Stomach smooth muscle (tissue), 2 donors: ENCODE data around the gene TRAK2.

ENCODE experiments used
- H3K27ac ChIP-seq: one replicate; pipeline ENCODE4 v1.7.0; 2013; ENCODE audit warnings: mild to moderate bottlenecking, low read length, inconsistent platforms
- H3K27me3 ChIP-seq, 2 donors: one replicate each; pipeline ENCODE4 v1.7.0; 2013; ENCODE audit warnings: low read length in 2 of 2; ENCODE audit not compliant: insufficient read depth in 2 of 2, control insufficient read depth in 1 of 2
- H3K36me3 ChIP-seq, 2 donors: one replicate each; pipeline ENCODE4 v1.7.0; 2013; ENCODE audit warnings: low read length in 2 of 2; ENCODE audit not compliant: control insufficient read depth in 2 of 2, insufficient read depth in 2 of 2
- H3K4me1 ChIP-seq: one replicate; pipeline ENCODE4 v1.7.0; 2013; ENCODE audit warnings: low read length; ENCODE audit not compliant: control insufficient read depth, insufficient read depth
- H3K4me3 ChIP-seq, 2 donors: one replicate each; pipeline ENCODE4 v1.7.0; 2013; ENCODE audit warnings: low read length in 2 of 2
- H3K9ac ChIP-seq, 2 donors: one replicate each; pipeline ENCODE4 v1.7.0; 2013; ENCODE audit warnings: low read length in 2 of 2, mild to moderate bottlenecking in 1 of 2
- H3K9me3 ChIP-seq, 2 donors: one replicate each; pipeline ENCODE4 v1.7.0; 2013; ENCODE audit warnings: low read length in 2 of 2; ENCODE audit not compliant: control insufficient read depth in 2 of 2
- donor health status: healthy.
- donor health status: Pancreatic carcinoma.

TRAK2 gene

DNA sequence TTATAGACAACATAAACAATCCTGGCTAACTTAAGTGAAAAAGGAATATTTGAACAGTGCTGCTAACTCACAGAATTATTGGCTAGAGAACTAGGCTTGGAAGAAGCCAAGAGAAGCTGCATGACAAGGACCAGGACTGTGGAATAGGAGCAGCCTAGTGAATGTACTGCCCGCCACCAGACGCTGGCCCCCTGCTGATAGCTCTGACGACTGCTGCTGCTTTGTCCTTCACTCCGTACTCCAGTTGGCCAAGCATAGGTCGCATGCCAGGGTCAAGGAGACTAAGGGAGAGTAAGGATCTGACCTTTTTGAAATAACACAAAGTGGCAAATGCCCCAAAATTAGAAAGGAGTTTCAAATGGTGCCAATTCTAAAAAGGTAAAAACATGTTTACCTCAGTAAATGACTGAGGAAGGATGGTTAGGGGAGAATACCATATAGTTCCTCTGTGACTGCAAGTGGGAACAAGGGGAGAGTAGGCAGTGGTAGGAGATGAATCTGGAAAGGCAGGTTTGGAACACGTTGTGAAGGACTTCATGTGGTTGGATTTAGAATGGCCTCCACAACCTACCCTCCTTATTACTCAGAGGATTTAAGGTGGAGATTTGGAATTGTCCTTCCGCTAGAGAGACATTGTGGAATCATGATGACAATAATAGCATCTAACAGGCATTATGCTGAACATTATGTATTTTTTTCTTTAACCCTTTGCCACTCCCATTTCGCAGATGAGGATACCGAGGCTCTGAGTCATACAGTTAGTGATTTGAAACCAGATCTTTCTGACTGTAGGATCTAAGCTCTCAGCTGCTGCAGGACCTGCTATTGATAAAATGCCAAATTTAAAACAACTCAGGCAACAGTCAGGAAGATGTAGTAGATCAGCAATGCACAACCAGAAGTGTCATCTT lies 19.8 kb upstream of the TRAK2 start:
- no peak overlapping the region for H3K27ac ChIP-seq
- no peaks in the 10 kb centered on the region for H3K9me3 ChIP-seq
- H3K4me3 ChIP-seq = no peak overlapping the region
- no peak overlapping the region for H3K9ac ChIP-seq
- peaks cover under 1% of the 10 kb centered on the region for H3K4me1 ChIP-seq
- no peaks in the 10 kb centered on the region for H3K27me3 ChIP-seq
- H3K36me3 ChIP-seq = peaks cover 18 to 36% of the 10 kb centered on the region in 2 donors

DNA sequence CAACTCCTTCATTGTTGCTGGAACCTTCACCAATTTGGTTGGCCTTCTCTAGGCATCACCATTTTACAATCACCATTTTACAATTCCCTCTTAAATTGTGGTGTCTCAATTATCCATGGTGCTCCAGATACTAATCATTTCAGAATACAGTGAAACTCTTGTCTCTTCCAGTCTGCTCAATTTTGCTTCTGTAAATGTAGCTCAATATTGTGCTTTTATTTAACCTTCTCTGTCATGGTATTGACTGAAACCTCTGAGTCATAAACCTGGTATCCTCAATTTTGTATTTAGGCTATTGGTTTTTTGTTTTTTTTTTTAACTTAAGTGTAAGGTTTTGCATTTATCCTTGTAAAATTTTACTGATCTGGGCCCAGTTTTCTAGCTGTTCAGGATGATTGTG lies 16.4 kb upstream of the TRAK2 start:
- Histone ChIP-seq H3K4me1 (peaks cover 9% of the 10 kb centered on the region), H3K27ac (no peak overlapping the region), H3K36me3 (peaks cover 21 to 42% of the 10 kb centered on the region in 2 donors), H3K4me3 (no peak overlapping the region), H3K9me3 (no peaks in the 10 kb centered on the region), H3K27me3 (no peaks in the 10 kb centered on the region), H3K9ac (no peak overlapping the region)

DNA sequence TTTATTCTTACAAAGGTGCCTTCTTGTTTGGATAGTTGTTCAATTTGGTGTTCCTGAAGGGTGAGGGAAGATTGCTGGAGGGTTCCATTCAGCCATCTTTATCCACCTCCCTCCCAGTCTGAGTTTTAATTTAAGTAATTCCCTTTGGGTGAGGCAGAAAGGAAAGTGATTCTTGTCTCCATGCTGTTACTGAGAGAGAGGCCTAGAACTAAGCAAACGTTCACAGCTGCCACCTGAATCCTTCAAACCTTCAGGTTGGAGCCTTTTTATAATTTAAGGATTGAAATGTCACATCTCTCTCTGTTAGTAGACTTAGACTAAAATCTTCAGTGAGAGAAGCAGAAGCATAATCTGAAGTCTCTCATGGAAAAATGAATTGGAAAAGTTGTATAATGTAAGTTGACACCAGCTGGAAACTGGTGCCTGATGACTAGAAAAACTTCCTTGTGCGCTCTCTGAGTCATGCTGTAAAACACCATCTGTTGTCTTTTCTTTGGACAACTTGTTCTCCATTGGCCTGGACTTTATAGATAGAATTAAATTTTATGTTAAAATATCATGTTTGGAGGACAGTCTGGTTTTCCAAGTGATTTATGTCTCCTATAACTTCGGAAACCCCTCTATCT lies 14.9 kb upstream of the TRAK2 start:
- no peaks in the 10 kb centered on the region for H3K9me3 ChIP-seq
- H3K9ac ChIP-seq = peak overlapping the region in 1 of 2 donors; percentile 33
- peaks cover 16 to 46% of the 10 kb centered on the region in 2 donors for H3K36me3 ChIP-seq
- peaks cover 9% of the 10 kb centered on the region for H3K4me1 ChIP-seq
- H3K4me3 ChIP-seq = no peak overlapping the region
- peak overlapping the region; percentile 13 for H3K27ac ChIP-seq
- H3K27me3 ChIP-seq = no peaks in the 10 kb centered on the region

DNA sequence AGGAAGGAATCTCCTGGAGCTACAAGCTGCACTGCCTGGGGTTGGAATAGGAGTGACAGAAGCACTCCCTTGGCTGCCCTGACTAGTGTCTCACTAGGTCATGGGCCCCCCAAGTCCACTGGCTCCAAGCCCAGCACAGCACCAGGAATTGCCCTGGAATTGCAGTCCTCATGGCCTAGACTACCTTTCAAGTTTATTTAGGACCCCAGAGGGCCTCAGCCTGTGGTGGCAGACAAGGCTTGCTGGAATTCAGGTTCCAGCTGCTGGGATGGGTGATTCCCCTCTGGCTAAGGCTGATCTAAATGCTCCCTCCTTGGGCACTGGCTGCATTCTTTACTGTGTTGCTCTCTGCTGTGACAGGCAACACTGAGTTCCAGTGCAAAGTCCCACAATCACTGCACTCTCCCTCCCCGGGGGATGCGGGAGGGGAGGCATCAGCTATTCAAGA lies 14.3 kb upstream of the TRAK2 start:
- no peak overlapping the region for H3K4me3 ChIP-seq
- H3K9ac ChIP-seq = peak overlapping the region in 1 of 2 donors; percentile 33
- H3K36me3 ChIP-seq = peaks cover 15 to 42% of the 10 kb centered on the region in 2 donors
- peak overlapping the region; percentile 13 for H3K27ac ChIP-seq
- no peaks in the 10 kb centered on the region for H3K9me3 ChIP-seq
- H3K4me1 ChIP-seq = peaks cover 9% of the 10 kb centered on the region
- H3K27me3 ChIP-seq = no peaks in the 10 kb centered on the region

DNA sequence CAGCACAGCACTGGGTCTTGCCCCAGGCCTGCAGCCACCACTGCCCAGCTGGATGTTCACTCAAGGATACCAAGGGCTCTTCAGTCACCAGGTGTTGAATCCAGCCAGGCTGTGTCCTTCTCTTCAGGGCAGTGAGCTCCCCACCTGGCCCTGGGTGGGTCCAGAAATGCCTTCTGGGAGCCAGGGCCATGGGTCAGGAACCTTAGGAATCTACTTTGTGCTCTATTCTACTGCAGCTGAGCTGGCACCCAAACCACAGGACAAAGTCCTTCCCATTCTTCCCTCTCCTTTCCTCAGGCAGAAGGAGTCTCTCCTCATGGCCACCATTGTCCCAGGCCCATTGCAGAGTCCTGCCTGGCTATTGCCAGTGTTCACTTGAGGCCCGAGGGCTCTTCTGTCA lies 13.3 kb upstream of the TRAK2 start:
- H3K27ac ChIP-seq = no peak overlapping the region
- peaks cover 11 to 38% of the 10 kb centered on the region in 2 donors for H3K36me3 ChIP-seq
- no peaks in the 10 kb centered on the region for H3K27me3 ChIP-seq
- no peak overlapping the region for H3K9ac ChIP-seq
- H3K4me3 ChIP-seq = no peak overlapping the region
- H3K9me3 ChIP-seq = no peaks in the 10 kb centered on the region
- peaks cover 9% of the 10 kb centered on the region for H3K4me1 ChIP-seq

DNA sequence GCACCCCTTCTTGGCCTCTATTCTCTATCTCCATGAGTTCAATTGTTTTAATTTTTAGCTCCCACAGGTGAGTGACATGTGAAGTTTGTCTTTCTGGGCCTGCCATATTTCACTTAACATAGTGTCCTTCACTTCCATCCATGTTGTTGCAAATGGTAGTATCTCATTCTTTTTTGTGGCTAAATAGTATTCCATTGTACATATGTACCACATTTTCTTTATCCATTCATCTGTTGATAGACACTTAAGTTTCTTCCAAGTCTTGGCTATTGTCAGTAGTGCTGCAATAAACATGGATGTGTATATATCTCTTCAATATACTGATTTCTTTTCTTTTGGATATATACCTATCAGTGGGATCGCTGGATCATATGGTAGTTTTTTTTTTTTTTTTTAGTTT lies 9.3 kb upstream of the TRAK2 start:
- Histone ChIP-seq H3K36me3 (peaks cover 20 to 45% of the 10 kb centered on the region in 2 donors), H3K27me3 (no peaks in the 10 kb centered on the region), H3K4me1 (peaks cover 2% of the 10 kb centered on the region), H3K27ac (no peak overlapping the region), H3K9ac (no peak overlapping the region), H3K9me3 (no peaks in the 10 kb centered on the region), H3K4me3 (no peak overlapping the region)

DNA sequence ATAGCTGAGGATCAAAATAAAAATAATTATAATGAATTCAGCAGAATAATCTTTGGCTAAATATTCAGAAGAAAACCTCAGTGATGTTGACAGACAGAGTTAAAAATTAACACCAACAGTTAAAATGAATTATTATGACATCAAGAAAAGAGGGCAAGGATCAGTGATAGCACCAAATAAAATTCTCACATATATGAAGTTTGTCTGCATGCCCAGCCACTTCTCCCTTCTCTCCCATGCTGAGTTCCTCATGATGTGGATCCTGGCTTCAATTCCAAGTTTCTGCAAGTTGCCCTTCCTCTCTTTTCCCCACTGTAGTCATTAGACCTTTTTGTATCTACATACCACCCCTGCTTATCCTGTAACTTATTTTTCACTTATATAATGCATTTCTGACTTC lies 7.1 kb upstream of the TRAK2 start:
- Histone ChIP-seq H3K27me3 (no peaks in the 10 kb centered on the region), H3K9ac (no peak overlapping the region), H3K4me1 (no peaks in the 10 kb centered on the region), H3K36me3 (peaks cover 9 to 28% of the 10 kb centered on the region in 2 donors), H3K9me3 (no peaks in the 10 kb centered on the region), H3K4me3 (no peak overlapping the region), H3K27ac (no peak overlapping the region)

DNA sequence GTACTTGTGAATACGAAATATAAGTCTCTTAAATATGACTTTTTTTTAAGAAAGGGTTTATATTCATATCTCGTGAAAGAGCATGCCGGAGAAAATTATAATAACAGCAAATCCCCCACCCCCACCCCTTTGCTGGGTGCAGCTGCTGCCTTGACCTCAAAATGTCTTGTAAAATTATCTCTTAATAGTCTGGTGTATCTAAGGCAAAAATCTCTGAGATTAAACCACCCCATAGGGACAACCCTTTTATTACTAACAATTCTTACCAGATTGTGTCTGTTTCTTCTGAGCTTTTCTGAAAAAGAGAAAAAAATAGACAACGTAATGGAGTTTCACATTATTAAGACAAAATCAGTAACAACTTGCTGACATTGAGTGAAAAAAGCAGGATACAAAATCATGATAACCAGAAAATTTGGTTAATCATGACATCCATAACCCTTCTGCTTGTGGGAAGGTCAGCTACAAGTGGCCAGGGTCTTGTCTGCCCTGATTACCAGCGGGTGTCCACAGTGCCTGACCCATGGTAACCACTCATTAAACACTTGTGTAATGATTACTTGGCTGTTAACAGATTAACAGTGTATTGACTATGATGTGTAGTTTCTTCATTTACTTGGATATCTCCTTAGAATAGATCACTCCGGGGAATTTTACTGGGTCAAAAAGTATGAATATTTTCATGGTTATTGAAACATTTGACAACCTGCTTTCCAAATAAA lies 1.8 kb upstream of the TRAK2 start:
- H3K4me3 ChIP-seq = peak overlapping the region; percentile 67 to 92
- no peak overlapping the region for H3K27ac ChIP-seq

DNA sequence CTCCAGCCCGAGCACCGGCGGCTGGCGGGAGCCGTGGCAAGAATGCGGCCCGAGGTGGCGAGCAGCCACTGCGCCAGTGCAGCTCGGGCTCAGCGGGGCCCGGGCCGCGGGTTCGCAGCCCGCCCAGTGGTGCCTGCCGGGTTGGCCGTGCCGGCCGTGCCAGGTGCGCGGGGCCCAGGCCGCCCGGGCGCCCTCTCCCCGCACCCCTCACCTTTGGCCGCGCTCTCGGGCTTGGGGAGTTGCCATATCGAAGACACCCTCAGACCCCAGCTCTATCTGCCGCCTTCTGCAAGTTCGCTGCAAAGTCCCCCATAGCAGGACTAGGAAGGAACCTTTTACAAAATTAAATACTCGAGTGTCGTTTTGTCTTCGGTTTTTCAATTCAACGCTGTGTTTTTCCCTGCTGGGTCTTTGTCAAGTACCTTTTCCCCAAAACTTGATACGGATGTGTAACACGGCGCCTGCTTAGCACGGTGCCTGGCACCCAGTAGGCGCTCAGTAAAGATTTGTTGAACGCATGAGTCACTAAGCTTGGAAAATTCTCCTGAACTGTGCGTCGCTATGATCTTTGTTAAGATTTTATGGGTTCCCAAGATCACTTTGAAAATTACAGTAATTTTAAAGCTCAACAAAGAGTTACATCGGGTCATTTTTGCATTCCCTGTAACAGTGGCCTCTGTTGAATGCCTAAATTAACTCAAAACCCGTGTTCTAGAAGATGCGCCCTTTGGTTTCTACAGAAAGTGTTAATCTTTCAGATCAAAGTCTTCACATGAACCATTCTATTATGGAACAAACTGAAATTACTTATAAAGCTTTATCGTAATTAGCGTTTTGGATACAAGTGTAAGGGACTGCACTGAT lies 1.0 kb upstream of the TRAK2 start:
- H3K4me1 ChIP-seq = peaks cover 5% of the 10 kb centered on the region
- H3K27me3 ChIP-seq = no peaks in the 10 kb centered on the region
- H3K36me3 ChIP-seq = peaks cover 0 to 4% of the 10 kb centered on the region in 2 donors
- peak overlapping the region; percentile 67 to 92 for H3K4me3 ChIP-seq
- peak overlapping the region; percentile 48 to 60 for H3K9ac ChIP-seq
- H3K9me3 ChIP-seq = no peaks in the 10 kb centered on the region
- peak overlapping the region; percentile 20 for H3K27ac ChIP-seq

More for the DNA sequence above, 1.8 kb upstream of the TRAK2 start:
- Histone ChIP-seq H3K9me3 (no peaks in the 10 kb centered on the region), H3K36me3 (peaks cover 0 to 4% of the 10 kb centered on the region in 2 donors), H3K4me1 (peaks cover 5% of the 10 kb centered on the region), H3K9ac (no peak overlapping the region), H3K27me3 (no peaks in the 10 kb centered on the region)

DNA sequence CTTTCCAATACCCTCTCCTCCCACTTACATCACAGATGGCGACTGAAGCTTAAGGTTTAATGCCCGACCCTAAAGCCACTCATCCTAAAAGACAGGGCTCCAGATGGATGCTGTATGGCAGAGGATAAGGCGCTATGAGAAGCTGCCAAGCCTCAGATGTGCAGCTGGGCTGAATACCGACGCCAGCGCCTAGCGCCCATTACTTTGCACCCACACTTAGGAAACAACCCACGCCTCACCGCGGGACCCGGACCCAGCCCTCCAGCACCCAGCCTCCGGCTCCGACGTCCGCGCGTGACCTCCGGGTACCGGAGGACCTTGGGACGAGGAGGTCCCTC lies 335 bp downstream of the TRAK2 start:
- Histone ChIP-seq H3K9ac (peak overlapping the region; percentile 80 to 84), H3K27me3 (no peaks in the 10 kb centered on the region), H3K36me3 (no peaks in the 10 kb centered on the region), H3K4me3 (peak overlapping the region; percentile 67 to 92), H3K4me1 (peaks cover 5% of the 10 kb centered on the region), H3K9me3 (no peaks in the 10 kb centered on the region), H3K27ac (peak overlapping the region; percentile 56)
